GM21381 (cell line): ENCODE results near the gene SLC25A44.
A peak's percentile ranks its signal among the peaks of the same experiment; 100 is the strongest.
"Not testable (repeated sequence)": the region's sequence is repeated elsewhere in the genome, so short reads cannot be mapped to it uniquely, and the experiment has no call there.

Experiments used
- ATAC-seq: cut with Tn5 transposase; IDR thresholded peaks from one replicate; pipeline ENCODE4 v1.9.1; 2021; ENCODE audit warnings: mild to moderate bottlenecking, moderate library complexity; ENCODE audit not compliant: unreplicated experiment

Gene SLC25A44

GRCh38 chr1:156162430-156163037, 31.4 kb upstream of the SLC25A44 start:
- no peak for ATAC-seq

- no peak for ATAC-seq
Observed at GRCh38 chr1:156163712-156164111, 30.2 kb upstream of the SLC25A44 start.

- ATAC-seq: no peak
Observed at GRCh38 chr1:156164125-156164831, 29.6 kb upstream of the SLC25A44 start.

DNA sequence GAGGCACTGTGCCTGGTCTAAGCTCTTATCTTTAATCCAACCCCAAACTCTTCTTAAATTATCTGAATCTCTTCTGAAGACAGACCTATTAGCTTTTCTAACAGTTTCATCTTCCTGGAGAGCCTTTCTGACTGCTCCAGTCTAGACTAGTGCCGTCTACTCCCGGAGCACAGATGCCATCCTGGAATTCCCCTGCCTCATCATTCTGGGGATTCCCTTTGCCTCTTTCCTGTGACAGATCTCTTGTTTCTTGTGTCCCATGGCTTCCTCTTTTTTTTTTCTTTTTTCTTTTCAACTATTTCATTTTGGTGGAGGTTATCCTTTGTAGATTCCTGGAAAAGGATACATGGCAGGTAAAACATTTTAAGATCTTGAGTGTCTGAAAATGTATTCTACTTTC, 28.8 kb upstream of the SLC25A44 start:
- no peak for ATAC-seq

DNA sequence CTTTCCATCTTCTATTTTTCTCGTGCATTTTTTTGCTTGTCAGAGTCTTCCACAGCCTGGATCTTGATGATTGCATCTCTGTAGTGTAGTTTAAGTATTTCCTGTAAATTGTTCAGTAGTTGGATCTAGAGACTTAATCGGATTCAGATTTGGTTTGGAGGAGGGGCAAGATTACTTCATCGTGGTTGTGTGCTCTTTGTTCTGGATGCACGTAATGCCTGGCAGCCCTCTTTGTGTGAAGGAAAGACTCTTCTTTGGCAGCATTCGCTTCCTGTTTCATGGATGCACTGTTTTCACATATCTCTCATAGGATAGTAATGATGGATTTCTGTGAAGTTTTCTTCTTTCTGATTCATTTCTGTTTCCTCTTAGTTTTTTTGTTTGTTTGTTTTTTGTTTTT, 26.4 kb upstream of the SLC25A44 start:
- no peak for ATAC-seq

GRCh38 chr1:156172696-156173470, 21.0 kb upstream of the SLC25A44 start:
- no peak for ATAC-seq

- ATAC-seq: no peak
Observed at GRCh38 chr1:156176610-156177210, 17.2 kb upstream of the SLC25A44 start.

DNA sequence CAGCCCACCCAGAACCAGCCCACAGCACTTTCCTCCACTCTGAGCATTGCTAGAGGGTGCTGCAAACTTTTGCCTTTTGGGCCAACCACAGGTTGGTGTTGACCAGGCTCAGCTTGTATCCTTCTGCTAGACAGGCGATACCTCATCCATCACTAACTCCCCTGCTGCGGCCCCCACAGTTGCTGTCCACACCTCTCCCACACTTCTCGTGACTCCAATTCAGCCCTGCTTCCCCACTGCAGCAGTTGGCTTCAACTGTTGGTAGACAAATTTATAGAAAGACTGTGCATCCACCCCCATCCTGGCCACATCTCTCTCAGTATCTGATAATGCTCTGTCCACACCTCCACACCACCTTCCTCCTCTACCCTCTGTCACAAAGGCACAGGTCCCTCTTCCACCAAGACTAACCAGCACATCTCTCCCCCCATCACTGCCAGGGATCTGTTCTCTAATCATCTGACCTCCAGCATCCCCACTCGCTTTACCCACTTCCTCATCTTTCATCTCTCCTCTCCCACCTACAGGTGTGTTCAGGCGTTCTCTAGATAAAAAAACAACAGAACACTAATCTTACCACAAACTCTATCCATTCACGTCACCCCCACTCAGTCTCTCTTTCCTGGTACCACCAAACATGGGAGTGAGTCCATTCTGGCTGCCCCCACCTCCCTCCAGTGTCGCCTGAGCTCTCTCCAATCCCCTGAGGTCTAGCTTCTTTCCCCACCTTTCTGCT, 15.8 kb upstream of the SLC25A44 start:
- ATAC-seq: no peak

DNA sequence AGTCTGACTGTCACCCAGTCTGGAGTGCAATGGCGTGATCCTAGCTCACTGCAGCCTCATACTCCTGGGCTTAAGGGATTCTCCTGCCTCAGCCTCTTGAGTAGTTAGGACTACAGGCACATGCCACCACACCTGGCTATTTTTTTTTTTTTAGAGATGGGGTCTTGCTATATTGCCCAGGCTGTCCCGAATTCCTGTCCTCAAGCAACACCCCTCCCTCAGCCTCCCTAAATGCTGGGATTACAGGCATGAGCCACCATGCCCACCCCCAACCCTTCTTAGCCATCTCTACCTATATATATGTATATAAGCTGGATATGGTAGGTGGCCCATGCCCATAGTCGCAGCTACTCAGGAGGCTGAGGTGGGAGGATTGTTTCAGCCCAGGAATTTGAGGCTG, 13.4 kb upstream of the SLC25A44 start:
- ATAC-seq: no peak

- ATAC-seq: not testable (repeated sequence)
Observed at GRCh38 chr1:156181391-156181924, 12.4 kb upstream of the SLC25A44 start.

DNA sequence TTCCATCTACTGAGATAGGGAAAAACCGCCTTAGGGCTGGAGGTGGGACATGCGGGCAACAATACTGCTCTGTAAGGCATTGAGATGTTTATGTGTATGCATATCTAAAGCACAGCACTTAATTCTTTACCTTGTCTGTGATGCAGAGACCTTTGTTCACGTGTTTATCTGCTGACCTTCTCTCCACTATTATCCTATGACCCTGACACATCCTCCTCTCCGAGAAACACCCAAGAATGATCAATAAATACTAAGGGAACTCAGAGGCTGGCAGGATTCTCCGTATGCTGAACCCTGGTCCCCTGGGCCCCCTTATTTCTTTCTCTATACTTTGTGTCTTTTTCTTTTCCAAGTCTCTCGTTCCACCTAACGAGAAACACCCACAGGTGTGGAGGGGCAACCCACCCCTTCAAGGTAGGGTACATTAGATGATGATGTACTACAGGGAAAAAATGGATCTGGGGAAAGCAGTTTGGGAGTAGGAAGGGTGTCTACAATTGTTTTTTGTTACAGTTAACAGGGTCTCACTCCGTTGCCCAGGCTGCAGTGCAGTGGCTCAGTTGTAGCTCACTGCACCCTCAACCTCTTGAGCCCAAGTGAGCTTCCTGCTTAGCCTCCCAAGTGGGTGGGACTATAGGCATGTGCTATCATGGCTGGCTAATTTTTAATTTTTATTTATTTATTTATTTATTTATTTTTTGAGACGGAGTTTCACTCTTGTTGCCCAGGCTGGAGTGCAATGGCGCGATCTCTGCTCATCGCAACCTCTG, 11.7 kb upstream of the SLC25A44 start:
- ATAC-seq: not testable (repeated sequence)

GRCh38 chr1:156186347-156187177, 7.3 kb upstream of the SLC25A44 start:
- ATAC-seq: not testable (repeated sequence)

GRCh38 chr1:156190265-156190664, 3.6 kb upstream of the SLC25A44 start:
- not testable (repeated sequence) for ATAC-seq

DNA sequence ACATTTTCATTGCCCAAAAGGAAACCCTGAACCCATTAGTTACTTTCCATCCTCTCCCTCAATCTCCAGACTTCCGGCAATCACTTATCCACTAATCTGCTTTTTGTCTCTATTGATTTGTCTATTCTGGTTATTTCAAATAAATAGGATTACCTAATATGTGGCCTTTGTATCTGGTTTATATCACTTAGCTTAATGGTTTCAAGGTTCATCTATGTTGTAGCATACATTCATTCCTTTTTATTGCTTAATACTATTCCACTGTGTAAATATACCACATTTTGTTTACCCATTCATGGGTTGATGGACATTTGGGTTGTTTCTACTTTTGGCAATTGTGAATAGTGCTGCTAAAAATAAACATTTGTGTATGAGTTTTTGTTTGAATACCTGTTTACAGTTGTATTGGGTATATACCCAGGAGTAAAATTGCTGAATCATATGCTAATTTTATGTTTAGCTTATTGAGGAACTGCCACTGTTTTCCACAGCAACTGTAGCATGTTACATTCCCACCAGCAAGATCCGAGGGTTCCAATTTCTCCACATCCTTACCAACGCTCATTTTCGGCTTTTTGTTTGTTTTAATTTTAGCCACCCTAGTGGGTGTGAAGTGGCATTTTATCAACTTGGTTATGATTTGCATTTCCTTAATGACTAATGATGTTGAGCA, 2.5 kb upstream of the SLC25A44 start:
- no peak for ATAC-seq

GRCh38 chr1:156193208-156193487, 756 bp upstream of the SLC25A44 start:
- no peak for ATAC-seq

GRCh38 chr1:156194300-156194652, 372 bp downstream of the SLC25A44 start:
- peak; percentile 3 for ATAC-seq

DNA sequence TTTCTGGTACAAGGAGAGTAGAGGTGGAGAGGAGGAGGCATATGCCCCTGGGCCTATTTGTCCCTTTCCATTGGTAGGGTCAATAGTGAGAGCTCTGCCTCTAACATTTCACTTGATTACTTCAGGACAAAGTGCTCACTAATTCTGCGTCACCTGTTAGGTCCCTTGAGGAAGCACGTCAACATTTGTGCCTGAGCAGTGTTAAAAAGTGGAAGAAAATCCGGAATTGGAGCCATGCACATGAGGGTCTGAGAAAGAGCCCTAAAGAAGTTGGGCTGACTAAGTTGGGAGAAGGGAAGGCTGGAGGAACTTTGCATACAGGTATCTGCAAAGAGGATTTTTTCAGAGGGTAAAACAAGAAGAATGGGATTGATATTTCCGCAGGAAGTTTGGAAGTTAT, 1.9 kb downstream of the SLC25A44 start:
- no peak for ATAC-seq

DNA sequence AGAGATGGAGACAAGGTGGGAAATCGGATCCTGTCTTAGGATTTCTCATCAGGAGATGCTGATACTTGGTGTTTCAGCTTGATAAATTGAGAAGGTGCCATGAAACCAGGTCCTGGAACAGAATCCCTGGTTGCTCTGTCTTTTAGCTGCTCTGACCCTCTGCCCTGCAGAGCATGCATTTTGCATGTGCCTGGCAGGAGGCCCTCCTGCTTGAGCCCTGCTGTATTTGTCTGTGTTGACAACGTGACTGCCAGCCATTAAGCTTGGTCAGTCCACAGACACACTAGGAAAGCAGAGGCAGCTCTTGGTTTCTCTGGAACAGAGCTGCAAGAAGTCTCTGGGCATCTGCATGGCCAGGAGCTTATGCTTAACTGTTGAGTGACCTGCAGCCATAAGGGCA, 2.5 kb downstream of the SLC25A44 start:
- no peak for ATAC-seq
